Activated CD4-positive, CD25-positive, alpha-beta regulatory T cell treated with anti-CD3 and anti-CD28 coated beads, Interleukin-2, amount 50 U/mL, for 16 hours (primary cell): ENCODE measurements around the gene CSF2RB.
"Not testable (repeated sequence)": the region's sequence is repeated elsewhere in the genome, so short reads cannot be mapped to it uniquely, and the experiment has no call there.

Experiments used
- DNase-seq: peaks from one replicate; pipeline ENCODE4 v3.0.0-alpha.2; 2020; ENCODE audit warnings: low read depth, low spot score

The CSF2RB gene

DNA sequence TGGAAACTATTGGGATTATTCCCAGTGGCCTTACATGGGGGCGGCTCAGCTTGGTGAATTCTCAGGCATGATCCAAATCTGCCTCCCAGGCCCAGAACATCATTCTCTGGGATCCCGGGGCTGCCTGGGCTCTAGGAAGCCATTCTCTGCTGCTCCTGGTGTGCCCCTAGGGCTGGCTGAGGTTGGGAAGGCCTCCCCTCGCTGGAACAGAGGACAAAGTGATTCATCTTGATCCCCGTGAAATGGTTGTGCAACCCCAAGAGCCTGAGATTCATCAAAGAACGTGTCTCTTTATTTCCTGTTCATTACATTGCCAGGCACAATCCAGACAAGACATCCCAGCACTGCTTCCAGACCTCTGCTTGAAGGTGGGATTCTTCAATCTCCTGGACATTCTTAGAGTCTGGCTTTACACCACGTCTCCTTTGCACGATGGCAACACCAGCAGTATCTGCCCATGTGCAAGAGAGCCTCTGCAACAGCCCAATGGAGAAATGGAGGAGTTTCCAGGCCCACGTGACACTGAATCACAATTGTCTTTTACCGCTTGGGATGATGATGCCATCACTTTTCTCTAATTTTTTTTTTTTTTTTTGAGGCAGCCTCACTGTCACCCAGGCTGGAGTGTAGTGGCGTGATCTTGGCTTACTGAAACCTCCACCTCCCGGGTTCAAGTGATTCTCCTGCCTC, 53.6 kb downstream of the CSF2RB start:
- DNase-seq = no peak

DNA sequence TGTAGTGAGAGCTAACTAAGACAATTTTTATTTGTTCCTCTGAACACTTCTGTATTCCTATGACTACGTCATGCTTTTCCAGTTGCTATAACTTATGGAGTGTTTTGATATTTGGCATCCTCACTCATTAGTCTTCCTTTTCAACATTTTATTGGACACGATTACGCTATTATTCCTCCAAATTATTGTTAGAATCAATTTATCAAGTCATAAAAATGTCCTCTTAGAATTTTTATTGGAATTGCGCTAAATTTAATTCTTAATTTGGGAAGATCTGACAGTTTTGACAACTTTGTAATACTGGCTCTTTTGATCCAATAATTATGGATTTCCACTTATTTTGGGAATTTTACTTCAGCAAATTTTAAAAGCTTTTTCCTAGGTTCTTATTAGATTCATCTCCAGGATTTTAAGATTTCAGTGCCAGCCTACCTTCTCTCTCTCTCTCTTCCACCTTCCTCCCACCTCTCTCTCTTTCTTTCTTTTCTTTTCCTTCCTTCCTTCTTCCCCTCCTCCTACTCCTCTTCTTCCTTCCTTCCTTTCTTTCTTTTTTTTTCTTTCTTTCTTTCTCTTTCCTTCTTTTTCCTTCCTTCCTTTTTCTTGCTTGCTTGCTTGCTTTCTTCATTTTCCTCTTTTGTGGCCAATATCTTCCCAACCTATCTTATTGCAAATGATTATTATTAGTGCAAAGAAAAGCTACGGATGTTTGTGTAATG, 55.0 kb downstream of the CSF2RB start:
- DNase-seq = no peak

DNA sequence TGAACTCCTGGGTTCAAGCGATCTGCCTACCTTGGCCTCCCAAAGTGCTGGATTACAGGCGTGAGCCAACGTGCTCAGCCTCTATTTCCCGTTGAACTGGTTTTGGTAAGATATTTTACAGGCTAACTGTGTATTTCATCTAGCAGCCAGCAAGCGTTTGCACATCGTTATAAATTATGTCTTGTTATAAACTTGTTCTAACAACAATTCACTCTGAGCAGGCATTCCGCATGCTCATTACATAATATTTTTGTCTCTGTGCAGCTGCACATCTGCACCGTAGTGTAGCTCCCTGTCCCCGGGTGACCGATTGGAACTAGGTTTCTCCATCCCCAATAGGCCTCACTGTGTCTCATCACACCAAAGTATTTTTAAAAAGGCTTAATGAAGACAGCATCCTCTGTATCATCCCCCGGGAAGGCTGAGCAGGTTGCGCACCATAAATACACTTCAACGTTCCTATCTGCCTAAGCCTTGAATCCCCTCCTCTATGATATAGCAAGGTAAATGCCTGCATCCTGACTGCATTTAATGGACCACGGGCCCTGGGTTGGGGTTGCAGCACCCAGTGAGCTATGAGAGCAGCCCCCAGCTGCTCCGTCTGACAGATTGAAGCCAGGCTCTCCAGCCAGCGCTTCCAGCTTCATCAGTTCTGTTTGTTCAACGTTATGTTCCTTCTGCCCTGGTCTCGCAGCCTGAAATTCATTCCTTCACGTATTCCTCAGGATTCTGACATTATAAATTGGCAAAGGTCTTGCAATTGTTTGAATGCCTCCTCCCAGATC, 58.1 kb downstream of the CSF2RB start:
- DNase-seq = no peak

DNA sequence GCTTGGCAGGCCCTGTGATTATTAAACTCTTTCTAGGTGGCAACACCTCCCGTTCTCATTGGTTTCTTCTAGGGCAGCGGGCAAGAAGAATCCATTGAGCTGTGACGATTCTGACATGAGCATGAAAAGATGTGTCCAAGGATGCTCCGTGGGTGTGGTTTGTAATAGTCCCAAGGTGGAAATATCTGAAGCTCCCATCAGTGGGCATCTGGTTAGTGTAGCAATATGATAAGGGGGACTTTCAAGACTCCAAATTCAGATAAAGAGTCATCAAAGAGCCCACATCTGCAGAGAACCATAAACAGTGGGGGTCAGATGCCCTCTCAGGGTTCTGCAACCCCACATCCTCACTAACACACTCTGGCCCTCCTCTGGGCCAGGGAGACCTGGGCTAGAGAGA, 63.2 kb downstream of the CSF2RB start:
- no peak for DNase-seq

DNA sequence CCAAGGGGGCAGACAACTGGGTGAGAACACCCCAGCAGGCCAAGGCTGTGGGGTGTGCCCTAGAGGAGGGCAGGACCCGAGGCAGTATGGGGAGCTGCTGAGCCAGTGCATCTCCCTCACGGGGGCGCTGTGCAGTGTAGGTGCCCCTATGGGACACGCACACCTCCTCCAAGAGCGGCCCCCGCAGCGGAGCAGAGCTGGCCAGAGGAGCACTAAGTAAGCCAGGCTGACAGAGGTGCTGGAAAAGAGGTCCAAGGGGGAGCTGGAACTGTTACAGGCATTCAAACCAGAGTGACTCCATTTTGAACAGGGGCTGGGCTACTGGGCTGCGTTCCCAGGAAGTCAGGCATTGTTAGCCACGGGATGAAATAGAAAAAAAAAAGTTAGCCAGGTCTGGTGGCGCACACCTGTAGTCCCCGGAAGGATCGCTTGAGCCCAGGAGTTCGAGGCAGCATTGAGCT, 64.0 kb downstream of the CSF2RB start:
- peak; percentile 58 for DNase-seq

DNA sequence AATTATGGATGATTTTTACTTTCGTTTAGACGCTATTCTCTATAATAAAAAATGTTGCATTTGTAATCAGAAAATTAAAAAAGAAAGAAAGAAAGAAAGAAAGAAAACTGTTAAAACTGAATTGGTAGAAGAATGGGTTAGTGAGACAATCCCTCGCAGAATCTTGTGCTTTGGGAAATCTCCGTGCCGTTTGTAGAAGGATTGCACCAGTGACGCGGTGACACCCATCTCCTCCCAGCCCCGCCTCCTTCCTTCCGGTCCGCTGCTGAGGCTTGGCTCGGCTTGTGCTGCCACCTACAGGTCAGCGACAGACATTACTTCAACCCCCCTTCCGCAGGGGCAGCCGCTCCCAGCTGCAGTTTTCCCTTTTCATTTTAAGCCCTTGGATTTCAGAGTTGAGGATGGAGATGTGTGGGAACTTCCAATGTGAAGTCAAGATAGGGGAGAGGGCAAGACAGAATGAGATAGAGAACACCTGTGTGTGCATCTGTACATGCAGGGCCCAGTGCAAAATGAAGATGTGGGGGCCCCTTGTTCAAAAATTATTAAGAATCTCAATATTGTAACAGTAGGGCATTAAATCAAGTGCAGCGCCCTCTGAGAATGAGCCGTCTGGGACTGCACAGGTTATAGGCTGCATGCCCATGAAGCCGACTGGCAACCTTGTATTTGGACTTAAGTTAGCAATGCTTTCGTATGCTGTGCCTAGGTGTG, 64.7 kb downstream of the CSF2RB start:
- peak; percentile 82 for DNase-seq

DNA sequence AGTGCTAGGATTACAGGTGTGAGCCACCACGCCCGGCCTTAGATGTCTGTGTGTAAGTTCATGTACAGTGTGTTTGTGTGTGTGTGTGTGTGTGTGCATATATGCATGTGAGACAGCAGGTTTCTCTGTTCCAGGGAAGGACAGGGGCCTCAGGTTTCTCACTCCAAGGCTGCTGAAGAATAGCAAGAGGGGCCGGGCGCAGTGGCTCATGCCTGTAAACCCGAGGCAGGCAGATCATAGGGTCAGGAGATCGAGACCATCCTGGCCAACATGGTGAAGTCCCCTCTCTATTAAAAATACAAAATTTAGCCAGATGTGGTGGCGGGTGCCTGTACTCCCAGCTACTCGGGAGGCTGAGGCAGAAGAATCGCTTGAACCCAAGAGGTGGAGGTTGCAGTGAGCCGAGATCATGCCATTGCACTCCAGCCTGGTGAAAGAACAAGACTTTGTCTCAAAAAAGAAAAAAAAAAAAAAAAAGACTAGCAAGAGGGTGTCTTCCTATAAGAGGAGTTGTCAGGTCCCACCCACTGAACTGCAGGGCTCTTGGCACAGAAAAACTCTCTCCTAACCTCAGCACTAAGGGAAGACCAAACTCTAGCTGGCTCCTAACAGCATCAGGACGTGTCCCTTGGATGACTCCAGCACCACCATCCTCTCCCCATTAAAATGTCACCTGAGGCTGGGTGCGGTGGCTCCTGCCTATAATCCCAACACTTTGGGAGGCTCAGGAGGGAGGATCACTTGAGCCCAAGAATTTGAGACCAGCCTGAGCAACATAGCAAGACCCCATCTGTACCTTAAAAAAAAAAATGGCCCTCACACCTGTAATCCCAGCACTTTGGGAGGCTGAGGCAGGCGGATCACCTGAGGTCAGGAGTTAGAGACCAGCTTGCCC, 65.8 kb downstream of the CSF2RB start:
- no peak for DNase-seq

DNA sequence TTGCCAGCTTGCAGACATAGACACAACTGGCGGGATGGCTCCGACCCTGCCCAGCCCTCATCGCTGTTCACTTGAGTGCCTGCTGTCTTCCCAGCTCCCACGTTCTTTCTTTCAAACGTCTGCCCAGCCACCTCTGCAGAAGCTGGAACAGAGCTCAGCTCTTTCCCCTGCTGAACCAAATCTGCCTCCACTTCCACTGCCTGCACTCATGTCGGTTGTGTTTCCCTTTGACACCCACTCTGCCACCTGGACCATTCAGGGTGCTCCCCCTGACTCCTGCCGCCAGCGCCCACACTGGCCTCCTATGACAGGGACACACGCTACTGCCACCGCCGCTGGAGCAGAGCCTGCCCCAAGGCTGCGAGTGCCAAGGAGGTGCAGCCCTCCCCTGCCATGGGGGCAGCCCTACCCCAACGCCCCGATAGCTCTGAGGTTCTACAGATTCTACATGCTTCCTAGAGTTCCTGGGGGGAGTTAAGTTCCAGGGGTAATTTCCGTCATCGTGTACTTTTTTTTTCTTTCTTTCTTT, 67.9 kb downstream of the CSF2RB start:
- DNase-seq = no peak

DNA sequence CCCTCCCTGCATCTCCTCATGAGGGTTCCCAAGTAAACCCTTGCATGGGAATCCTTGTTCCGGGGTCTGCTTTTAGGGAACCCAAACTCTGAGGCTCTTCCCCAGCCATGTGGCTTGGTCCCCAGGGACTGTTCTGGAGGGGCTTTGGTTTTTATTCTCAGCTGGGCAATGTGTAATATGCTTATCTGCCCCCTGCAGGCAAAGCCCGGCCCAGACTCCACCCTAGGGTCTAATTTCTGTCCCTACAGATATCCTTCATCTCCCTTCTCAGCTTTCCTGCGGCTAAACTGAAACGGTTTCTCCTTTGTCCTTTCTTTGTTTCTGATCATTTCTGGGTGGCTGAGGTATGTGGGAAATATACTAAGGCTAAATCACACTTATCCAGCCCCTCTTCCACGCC, 68.7 kb downstream of the CSF2RB start:
- DNase-seq = no peak

DNA sequence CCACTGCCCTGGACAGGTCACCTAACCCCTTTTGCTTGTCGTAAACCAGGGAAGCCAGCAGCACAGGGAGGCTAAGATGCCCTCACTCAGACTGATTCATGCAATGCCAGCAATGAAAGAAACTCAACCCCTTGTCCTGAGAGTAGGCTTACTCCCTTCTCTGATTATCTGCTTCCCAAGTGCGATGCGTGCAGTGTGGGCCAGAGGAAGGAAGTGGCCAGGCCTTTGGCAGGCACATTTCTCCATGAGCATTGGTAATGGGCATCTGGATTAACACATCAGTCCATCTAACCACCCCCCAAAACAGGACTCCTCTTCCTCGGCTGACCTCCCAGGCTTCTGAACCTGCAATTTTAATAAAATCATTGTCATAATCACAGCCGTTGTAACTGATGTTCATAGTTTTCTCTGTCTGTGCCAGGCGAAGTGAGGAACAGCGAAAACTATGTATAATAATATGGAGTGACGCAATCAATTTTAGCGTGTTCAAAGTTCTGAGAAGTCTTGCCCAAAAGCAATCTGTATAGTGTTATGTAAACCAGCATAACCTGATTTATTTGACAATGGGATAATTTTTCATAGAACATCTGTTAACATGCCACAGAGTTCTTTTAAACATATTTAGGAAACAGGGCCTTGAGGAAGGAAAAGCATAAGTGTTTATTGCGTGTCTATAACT, 71.9 kb downstream of the CSF2RB start:
- DNase-seq = no peak

DNA sequence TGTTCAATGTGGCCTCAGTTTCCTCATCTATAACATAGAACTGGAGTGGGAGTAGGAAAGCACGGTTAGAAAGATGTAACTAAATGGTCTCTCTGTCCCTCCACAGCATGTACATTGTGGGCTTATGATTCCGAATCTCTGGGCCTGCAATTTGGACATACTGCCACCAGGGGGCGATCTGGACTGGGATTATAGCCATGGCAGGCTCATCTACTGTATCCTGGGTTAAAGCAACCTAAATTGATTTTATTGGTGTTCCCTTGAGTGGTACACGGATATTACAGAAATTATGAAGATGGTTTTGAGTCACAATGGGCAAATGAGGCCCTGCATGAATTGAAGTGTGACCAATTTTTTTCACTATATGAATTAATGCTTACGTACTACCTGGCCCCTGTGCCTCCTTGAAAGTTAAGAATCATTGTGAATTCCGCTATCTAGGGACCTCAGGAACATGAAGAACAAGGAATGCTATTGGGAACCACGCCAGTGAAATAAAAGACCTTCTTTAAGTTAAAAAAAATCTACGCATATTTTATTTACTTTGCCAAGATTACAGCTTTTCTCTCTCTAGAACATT, 72.9 kb downstream of the CSF2RB start:
- no peak for DNase-seq

DNA sequence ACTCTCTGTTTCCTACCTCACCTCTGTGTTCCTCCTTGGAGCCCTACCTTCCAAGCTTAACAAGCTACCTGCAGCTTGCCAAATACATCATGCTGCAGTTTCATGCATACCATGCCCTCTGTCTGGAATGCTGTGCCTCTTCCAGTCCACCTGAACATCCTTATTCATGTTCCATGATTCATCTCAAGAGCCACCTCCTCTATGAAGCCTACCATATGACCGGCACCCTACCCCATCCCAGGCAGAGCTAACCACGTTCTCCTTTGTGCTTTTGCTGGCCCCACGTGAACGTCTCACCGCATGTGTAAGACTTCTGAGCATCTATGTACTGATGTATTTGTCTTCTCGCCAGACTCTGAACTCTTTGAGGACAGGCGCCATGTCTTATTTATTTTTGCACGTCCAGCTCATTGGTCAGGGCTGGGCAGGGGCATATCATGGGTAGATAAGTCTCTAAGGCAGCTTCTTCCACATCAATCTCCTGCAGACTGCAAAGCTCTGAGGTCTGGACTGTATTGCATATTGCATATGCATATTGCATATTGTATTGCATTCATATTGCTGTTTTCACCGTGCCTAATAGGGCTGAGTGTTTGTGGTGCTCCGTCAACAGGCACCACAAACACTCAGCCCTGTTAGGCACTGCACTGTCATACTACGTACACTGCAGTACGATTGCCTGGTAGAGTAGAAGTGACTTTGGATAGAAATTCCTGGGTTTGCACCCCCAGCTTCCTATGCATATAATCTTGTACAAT, 74.8 kb downstream of the CSF2RB start:
- DNase-seq = no peak

DNA sequence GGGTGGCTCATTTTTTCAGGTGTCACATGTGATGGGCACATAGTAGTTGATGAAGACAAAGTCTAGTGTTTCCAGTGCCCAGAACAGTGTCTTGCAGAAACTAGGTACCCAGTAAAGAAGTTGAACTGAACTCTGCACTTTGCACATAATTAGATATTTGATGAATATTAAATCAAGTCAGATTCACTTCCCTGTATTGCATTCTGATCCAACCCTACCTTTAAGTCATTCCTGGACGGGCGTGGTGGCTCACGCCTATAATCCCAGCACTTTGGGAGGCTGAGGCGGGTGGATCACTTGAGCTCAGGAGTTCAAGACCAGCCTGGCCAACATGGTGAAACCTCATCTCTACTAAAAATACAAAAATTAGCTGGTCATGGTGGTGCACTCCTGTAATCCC, 75.6 kb downstream of the CSF2RB start:
- DNase-seq = not testable (repeated sequence)
